AG04449 (cell line): Measurements from ENCODE around the gene MSMB.
"Not testable (repeated sequence)": the region's sequence is repeated elsewhere in the genome, so short reads cannot be mapped to it uniquely, and the experiment has no call there.

ENCODE experiments used
- CTCF ChIA-PET: fragments of 350-600 bp; formaldehyde crosslinking; extraction: SDS; loops from one replicate; lab custom pipeline; 2021; ENCODE audit warnings: antibody characterized with exemption; lab: Yijun Ruan, JAX
- POLR2A ChIA-PET: fragments of 400-600, 350-600 bp; formaldehyde crosslinking; extraction: SDS; loops from one replicate; lab custom pipeline; 2020; ENCODE audit warnings: antibody characterized with exemption, inconsistent platforms; lab: Yijun Ruan, JAX
- DNase-seq: peaks from one replicate; pipeline ENCODE4 v3.0.0-alpha.2; 2010; ENCODE audit warnings: low read depth, low spot score
- H3K4me3 ChIP-seq: 2 replicates; pipeline ENCODE4 v1.5.1; 2011; ENCODE audit warnings: low read depth, mild to moderate bottlenecking, control low read depth, low read length
- TF ChIP-seq, protein P1 (sequence below): IDR thresholded peaks from one replicate; pipeline ENCODE4 v1.5.1; 2011; ENCODE audit warnings: mild to moderate bottlenecking, moderate library complexity, low read length, control low read depth, inconsistent platforms; ENCODE audit not compliant: insufficient read depth; ENCODE audit errors: missing control alignments

MSMB gene

DNA sequence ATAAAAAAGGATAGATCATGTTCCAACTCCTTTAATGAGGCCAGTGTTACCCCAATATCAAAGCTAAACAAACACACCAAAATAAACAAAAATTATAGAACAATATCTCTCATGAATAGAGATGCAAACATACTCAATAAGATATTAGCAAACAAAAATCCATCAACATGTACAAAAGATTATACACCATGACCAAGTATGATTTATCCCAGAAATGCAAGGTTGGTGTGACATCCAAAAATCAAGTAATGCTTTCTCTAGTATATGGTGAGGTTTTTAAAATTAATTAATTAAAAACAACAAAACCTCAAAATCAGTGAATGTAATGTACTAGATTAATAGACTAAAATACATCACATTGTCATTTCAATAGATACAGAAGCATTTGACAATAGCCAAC lies 11.0 kb upstream of the MSMB start:
- no peak for DNase-seq
- CTCF ChIA-PET: no interaction called here
- H3K4me3 ChIP-seq: no peak overlapping the region
- POLR2A ChIA-PET: no interaction called here
- TF ChIP-seq, protein P1, sequence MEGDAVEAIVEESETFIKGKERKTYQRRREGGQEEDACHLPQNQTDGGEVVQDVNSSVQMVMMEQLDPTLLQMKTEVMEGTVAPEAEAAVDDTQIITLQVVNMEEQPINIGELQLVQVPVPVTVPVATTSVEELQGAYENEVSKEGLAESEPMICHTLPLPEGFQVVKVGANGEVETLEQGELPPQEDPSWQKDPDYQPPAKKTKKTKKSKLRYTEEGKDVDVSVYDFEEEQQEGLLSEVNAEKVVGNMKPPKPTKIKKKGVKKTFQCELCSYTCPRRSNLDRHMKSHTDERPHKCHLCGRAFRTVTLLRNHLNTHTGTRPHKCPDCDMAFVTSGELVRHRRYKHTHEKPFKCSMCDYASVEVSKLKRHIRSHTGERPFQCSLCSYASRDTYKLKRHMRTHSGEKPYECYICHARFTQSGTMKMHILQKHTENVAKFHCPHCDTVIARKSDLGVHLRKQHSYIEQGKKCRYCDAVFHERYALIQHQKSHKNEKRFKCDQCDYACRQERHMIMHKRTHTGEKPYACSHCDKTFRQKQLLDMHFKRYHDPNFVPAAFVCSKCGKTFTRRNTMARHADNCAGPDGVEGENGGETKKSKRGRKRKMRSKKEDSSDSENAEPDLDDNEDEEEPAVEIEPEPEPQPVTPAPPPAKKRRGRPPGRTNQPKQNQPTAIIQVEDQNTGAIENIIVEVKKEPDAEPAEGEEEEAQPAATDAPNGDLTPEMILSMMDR: no peak

DNA sequence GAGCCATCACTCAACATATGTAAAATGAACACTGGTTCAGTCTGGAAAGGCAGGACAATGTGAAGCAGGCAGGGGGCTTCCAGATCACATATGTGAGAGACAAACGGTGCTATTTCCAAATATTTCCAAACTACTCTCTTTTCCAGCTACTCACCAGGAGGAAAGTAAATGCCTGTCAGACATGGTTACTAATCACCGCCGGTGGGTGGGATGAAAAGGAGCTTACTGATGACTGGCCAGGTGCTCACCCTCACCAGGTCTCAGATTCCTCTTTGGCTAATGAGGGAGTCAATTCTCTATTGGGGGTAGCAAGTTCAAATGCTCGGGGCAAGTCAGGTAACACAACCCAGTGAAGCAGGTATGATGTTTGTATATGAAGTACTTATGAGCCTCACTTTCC lies 9.7 kb upstream of the MSMB start:
- TF ChIP-seq, protein P1: no peak
- H3K4me3 ChIP-seq: no peak overlapping the region
- POLR2A ChIA-PET: no interaction called here
- no peak for DNase-seq
- CTCF ChIA-PET: no interaction called here

DNA sequence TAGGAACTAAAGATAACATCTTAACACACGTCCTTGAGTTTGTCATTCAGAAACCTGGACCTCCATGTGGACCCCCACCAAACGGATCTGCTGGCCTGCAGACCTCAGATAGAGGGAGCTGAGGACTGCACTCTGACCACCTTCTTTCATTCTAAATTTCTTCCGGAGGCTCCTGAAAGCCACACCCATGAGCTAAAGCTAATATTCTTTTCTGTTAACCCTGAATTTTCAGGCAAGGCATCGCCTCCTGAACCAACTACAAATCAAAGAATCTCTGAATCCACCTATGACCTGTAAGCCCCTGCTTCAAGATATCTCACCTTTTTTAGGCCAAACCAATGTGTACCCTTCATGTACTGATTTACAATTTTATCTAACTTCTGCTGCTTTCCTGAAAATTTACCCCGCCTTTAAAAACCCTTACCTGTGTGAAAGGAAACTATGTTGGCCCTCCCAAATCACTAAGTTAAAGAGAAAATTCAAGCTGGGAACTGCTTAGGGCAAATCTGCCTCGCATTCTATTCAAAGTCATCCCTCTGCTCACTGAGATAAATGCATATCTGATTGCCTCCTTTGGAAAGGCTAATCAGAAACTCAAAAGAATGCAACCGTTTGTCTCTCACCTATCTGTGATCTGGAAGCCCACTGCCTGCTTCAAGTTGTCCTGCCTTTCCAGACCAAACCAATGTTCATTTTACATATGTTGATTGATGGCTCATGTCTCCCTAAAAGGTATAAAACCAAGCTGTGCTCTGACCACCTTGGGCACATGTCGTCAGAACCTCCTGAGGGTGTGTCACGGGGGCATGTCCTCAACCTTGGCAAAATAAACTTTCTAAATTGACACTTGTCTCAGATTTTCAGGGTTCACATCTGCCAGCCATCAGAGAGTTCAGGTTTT lies 7.7 kb upstream of the MSMB start:
- DNase-seq: no peak
- TF ChIP-seq, protein P1: no peak
- ChIA-PET POLR2A (interaction anchor here (0.7 kb wide), 1 partner anchor 12 kb away, joined by 3 read pairs; no protein-coding TSS in a partner anchor), CTCF (no interaction called here)
- no peak overlapping the region for H3K4me3 ChIP-seq

DNA sequence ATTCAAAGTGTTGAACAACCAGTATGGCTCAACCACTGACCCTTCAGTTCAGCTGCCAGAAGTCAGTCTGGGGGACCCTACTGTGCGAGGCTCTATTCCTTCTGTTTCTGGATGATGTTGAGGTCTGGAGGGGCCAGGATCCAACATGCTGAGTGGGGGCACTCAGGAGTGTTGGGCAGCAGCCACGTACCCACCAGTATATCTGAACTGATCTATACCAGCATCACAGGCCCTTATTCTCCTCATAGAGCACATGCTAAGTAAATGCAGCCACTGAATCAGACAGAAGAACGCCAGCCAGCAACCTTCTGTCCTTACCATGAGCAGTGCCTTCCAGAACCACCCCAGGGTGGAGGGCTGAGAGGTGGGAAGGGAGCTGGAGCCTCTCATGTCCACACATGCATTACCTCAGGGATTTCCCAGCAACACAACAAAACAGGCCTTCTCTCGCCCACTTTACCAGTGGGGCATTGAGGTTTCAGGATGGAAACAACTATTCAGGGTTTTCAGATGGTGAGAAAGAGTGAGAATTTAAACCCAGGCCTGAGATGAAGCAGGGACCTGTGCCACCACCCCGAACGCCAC lies 6.8 kb upstream of the MSMB start:
- POLR2A ChIA-PET: no interaction called here
- CTCF ChIA-PET: no interaction called here
- TF ChIP-seq, protein P1: no peak
- no peak for DNase-seq
- no peak overlapping the region for H3K4me3 ChIP-seq

DNA sequence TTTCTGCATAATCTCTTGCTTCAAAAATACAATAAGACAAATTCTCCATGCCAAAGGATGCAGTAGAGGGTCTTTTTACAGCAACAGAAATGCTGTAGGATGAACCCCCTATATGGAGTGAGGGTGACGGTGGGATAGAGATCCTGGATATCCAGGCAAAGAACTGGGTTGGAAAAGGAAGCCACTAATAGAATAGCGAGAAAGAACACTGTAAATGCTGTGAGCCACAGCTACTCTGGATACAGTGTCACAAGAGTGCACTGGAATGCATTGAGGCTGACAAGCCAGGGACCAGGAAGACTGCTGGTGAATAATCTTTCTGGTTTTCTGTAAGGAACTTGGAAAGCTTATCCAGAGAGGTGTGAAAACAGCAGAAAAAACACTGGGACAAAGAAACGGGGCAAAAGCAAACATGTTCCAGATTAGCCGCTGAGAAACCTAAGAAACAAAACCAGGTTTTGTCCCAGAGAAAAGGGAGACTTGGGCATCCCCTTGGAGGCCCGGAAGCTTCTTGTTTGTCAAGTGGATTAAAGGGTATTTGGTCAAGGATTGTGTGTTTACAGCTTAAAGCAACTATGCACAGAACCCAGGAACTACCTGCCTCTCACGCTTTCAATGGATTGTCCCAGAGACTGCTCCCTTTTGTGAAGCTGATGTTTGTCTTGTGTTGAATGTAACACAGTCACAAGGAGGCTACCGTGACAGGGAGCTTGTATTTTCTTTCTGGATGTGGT lies 6.2 kb upstream of the MSMB start:
- H3K4me3 ChIP-seq: no peak overlapping the region
- TF ChIP-seq, protein P1: no peak
- CTCF ChIA-PET: no interaction called here
- POLR2A ChIA-PET: no interaction called here
- no peak for DNase-seq

DNA sequence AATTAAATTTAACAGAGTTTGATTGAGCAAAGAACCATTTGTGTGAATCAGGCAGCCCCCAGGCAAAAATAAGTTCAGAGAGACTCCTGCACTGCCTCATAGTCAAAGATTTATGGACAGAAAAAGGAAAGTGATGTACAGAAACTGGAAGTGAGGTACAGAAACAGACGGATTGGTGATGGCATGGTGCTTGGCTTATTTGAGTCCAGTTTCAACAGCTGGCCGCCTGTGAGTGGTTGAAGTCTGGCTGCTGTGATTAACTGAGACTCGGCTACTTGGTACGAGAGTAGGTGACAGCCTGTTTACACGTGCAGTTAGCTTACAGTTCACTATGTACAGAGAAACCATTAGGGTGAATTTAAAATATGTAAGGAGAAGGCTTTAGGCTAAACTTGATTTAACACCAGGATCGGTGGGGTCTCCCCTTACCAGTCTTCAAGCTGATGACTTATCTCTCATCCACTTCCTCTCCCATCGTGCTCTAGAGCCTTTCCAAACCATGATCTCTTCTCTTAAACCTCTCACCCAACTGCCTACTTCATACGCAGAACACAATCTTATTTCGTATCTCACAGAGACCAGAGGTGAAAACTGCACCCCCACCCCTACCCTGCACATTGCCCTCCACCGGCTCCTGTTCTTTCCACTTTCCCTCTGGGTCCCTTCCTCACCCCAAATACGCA lies 5.0 kb upstream of the MSMB start:
- ChIA-PET CTCF (interaction anchor here (1.2 kb wide), 1 partner anchor 12 kb away, joined by 3 read pairs; no protein-coding TSS in a partner anchor), POLR2A (no interaction called here)
- TF ChIP-seq, protein P1: no peak
- no peak overlapping the region for H3K4me3 ChIP-seq
- no peak for DNase-seq

DNA sequence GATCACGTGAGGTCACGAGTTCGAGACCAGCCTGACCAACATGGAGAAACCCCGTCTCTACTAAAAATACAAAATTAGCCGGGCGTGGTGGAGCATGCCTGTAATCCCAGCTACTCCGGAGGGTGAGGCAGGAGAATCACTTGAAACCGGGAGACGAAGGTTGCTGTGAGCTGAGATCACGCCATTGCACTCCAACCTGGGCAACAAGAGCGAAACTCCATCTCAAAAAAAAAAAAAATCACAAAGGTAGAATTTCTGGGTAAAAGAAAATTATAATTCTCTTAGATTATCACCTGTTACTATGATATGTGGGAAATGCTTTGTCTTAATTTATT lies 3.4 kb upstream of the MSMB start:
- H3K4me3 ChIP-seq, POLR2A ChIA-PET, DNase-seq: not testable (repeated sequence)
- CTCF ChIA-PET: interaction anchor here (1.0 kb wide), 1 partner anchor 47 kb away, joined by 3 read pairs; no protein-coding TSS in a partner anchor
